ENCODE results near the gene MTR. TPM values are rescaled to one million over a fixed set of nuclear protein-coding genes. Genes with fewer than 3 reads are reported as not detected.

MTR gene
- total RNA-seq, 1 experiment from 2014 or later = 26.3 TPM

DNA sequence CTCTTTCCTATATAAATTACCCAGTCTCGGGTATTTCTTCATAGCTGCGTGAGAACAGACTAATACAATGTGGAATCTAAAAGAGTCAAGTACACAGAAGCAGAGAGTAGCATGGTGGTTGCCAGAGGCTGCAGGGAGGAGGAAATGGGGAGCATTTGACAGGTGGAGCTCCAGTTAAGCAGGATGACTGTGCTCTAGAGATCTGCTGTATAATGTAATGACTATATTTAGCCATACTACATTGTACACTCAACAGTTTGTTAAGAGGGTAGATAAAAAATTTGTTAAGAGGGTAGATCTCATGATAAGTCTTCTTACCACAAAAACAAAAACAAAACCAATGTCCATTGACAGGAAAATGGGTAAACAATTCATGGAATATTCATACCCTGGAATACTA, 127.1 kb downstream of the MTR start:
- Mint-ChIP-seq H3K4me1 (ENCODE audit: low read depth, unreplicated experiment) (no peaks in the 10 kb centered on the region), H3K27ac (ENCODE audit: unreplicated experiment) (no peak overlapping the region), H3K36me3 (ENCODE audit: insufficient read depth, unreplicated experiment) (no peaks in the 10 kb centered on the region), H3K4me3 (ENCODE audit: unreplicated experiment) (no peak overlapping the region), H3K9me3 (ENCODE audit: unreplicated experiment) (peaks cover 30% of the 10 kb centered on the region), H3K27me3 (ENCODE audit: insufficient read depth, unreplicated experiment) (peaks cover 4% of the 10 kb centered on the region)
- Histone ChIP-seq H3K9me3 (0 out of 2 replicates have a peak, but pooled peaks cover 4% of the 10 kb centered on the region), H3K36me3 (ENCODE audit: control insufficient read depth, insufficient read depth, low read length) (no peaks in the 10 kb centered on the region), H3K4me3 (ENCODE audit: low read depth, low read length) (no peak overlapping the region), H3K4me1 (no peaks in the 10 kb centered on the region), H3K27me3 (replicated peaks; ENCODE audit: control insufficient read depth, insufficient read depth, low read length) (no peaks in the 10 kb centered on the region)
- intact Hi-C loops (cut with micrococcal nuclease; ENCODE audit: unreplicated experiment) = no loop called here
- POLR2A ChIA-PET = no interaction called here
- CTCF ChIA-PET = no interaction called here
- TF ChIP-seq, protein P1, sequence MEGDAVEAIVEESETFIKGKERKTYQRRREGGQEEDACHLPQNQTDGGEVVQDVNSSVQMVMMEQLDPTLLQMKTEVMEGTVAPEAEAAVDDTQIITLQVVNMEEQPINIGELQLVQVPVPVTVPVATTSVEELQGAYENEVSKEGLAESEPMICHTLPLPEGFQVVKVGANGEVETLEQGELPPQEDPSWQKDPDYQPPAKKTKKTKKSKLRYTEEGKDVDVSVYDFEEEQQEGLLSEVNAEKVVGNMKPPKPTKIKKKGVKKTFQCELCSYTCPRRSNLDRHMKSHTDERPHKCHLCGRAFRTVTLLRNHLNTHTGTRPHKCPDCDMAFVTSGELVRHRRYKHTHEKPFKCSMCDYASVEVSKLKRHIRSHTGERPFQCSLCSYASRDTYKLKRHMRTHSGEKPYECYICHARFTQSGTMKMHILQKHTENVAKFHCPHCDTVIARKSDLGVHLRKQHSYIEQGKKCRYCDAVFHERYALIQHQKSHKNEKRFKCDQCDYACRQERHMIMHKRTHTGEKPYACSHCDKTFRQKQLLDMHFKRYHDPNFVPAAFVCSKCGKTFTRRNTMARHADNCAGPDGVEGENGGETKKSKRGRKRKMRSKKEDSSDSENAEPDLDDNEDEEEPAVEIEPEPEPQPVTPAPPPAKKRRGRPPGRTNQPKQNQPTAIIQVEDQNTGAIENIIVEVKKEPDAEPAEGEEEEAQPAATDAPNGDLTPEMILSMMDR (IDR thresholded peaks at IDR 0.05; ENCODE audit: insufficient read depth in 1 of 2, low read depth in 1 of 2, low read length in 1 of 2, severe bottlenecking in 1 of 2, unreplicated experiment in 1 of 2) = no peak
- no peak for DNase-seq
- no TSS peak for BruUV-seq (replicated peaks)

DNA sequence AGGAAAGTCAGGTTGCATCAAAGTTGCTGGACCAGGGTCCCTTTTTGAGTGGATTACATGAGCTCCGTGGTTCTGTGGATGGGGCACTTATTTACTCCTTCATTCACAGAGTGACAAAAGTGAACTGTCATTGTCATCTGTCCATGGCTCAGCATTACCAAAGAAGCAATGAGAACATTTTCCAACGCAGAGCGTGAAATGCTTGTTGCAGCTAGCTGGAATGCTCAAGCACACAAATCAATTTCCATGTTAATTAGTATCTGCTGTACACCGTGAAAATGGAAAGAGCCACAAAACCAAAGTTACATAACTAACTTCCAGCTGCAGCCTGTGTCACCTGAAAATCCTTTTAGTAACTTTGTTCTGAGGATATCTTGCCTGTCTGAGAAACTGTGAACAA, 130.3 kb downstream of the MTR start:
- intact Hi-C loops (cut with micrococcal nuclease; ENCODE audit: unreplicated experiment) = no loop called here
- H3K36me3 ChIP-seq (ENCODE audit: control insufficient read depth, insufficient read depth, low read length) = no peaks in the 10 kb centered on the region
- TF ChIP-seq, protein P1 (IDR thresholded peaks at IDR 0.05; ENCODE audit: insufficient read depth in 1 of 2, low read depth in 1 of 2, low read length in 1 of 2, severe bottlenecking in 1 of 2, unreplicated experiment in 1 of 2) = no peak
- Mint-ChIP-seq H3K4me3 (ENCODE audit: unreplicated experiment) (no peak overlapping the region), H3K27ac (ENCODE audit: unreplicated experiment) (no peak overlapping the region), H3K27me3 (ENCODE audit: insufficient read depth, unreplicated experiment) (peaks cover 10% of the 10 kb centered on the region), H3K36me3 (ENCODE audit: insufficient read depth, unreplicated experiment) (no peaks in the 10 kb centered on the region), H3K9me3 (ENCODE audit: unreplicated experiment) (peaks cover under 1% of the 10 kb centered on the region), H3K4me1 (ENCODE audit: low read depth, unreplicated experiment) (no peaks in the 10 kb centered on the region)
- H3K4me3 ChIP-seq (ENCODE audit: low read depth, low read length) = no peak overlapping the region
- no peaks in the 10 kb centered on the region for H3K4me1 ChIP-seq
- H3K9me3 ChIP-seq = no peaks in the 10 kb centered on the region
- CTCF ChIA-PET = interaction anchor here (0.7 kb wide), 1 partner anchor 166 kb away, joined by 3 read pairs; no protein-coding TSS in a partner anchor
- BruUV-seq (replicated peaks) = no TSS peak
- no peaks in the 10 kb centered on the region for H3K27me3 ChIP-seq (replicated peaks; ENCODE audit: control insufficient read depth, insufficient read depth, low read length)
- POLR2A ChIA-PET = no interaction called here
- DNase-seq = no peak

- Histone ChIP-seq H3K27me3 (replicated peaks; ENCODE audit: control insufficient read depth, insufficient read depth, low read length) (no peaks in the 10 kb centered on the region), H3K36me3 (ENCODE audit: control insufficient read depth, insufficient read depth, low read length) (no peaks in the 10 kb centered on the region), H3K9me3 (no peaks in the 10 kb centered on the region), H3K4me1 (no peaks in the 10 kb centered on the region), H3K4me3 (ENCODE audit: low read depth, low read length) (no peak overlapping the region)
- intact Hi-C loops (cut with micrococcal nuclease; ENCODE audit: unreplicated experiment) = no loop called here
- no peaks in the 10 kb centered on the region for H3K9me3 Mint-ChIP-seq (ENCODE audit: unreplicated experiment)
- H3K27me3 Mint-ChIP-seq (ENCODE audit: insufficient read depth, unreplicated experiment) = peaks cover 6% of the 10 kb centered on the region
- DNase-seq = no peak
- BruUV-seq (replicated peaks) = no TSS peak
- no peak overlapping the region for H3K4me3 Mint-ChIP-seq (ENCODE audit: unreplicated experiment)
- no peak overlapping the region for H3K27ac Mint-ChIP-seq (ENCODE audit: unreplicated experiment)
- H3K4me1 Mint-ChIP-seq (ENCODE audit: low read depth, unreplicated experiment) = no peaks in the 10 kb centered on the region
- POLR2A ChIA-PET = no interaction called here
- TF ChIP-seq, protein P1 (IDR thresholded peaks at IDR 0.05; ENCODE audit: insufficient read depth in 1 of 2, low read depth in 1 of 2, low read length in 1 of 2, severe bottlenecking in 1 of 2, unreplicated experiment in 1 of 2) = no peak
- H3K36me3 Mint-ChIP-seq (ENCODE audit: insufficient read depth, unreplicated experiment) = no peaks in the 10 kb centered on the region
- CTCF ChIA-PET = no interaction called here
These were observed 135.4 kb downstream of the MTR start for GRCh38 chr1:236930503-236930902.

Measured in Caco-2 (cell line).